ENCODE measurements around the gene PUM1. TPM values are rescaled to one million over a fixed set of nuclear protein-coding genes. Genes with fewer than 3 reads are reported as not detected.

Gene PUM1
- total and polyA plus RNA-seq, 2 donors (not counting 1 experiment from before 2014, with no cell fraction given): 59.3 to 70.5 TPM

GRCh38 chr1:31027693-31028526 is 37.6 kb downstream of the PUM1 start:
- Histone ChIP-seq H3K9me3 (ENCODE audit: control insufficient read depth, insufficient read depth, low read depth, low read length) (no peaks in the 10 kb centered on the region), H3K9ac (ENCODE audit: insufficient read depth, low read length) (no peak overlapping the region), H3K36me3 (ENCODE audit: control insufficient read depth, insufficient read depth, low read length) (no peaks in the 10 kb centered on the region), H4K20me1 (ENCODE audit: control insufficient read depth, extremely low read depth, insufficient read depth, low read length) (peaks cover 6% of the 10 kb centered on the region), H3K27ac (ENCODE audit: insufficient read depth, low read length) (no peak overlapping the region), H3K4me1 (ENCODE audit: control insufficient read depth, extremely low read depth, insufficient read depth, low read length) (peaks cover 6% of the 10 kb centered on the region), H3K27me3 (ENCODE audit: control insufficient read depth, insufficient read depth, low read length) (no peaks in the 10 kb centered on the region), H3K4me2 (ENCODE audit: extremely low read depth, insufficient read depth, low read length) (no peak overlapping the region), H3K79me2 (ENCODE audit: control insufficient read depth, insufficient read depth, low read length) (peaks cover 91% of the 10 kb centered on the region), H2AFZ (ENCODE audit: low read length) (no peak overlapping the region), H3K4me3 (replicated peaks in 1 of 4; ENCODE audit: control extremely low read depth in 1 of 4, insufficient read depth in 1 of 4, low read depth in 3 of 4, low read length in 4 of 4) (no peak overlapping the region)
- TF ChIP-seq EZH2 (IDR thresholded peaks at IDR 0.05; ENCODE audit: low read length, missing control alignments): no peak
- DNase-seq (ENCODE audit: low read depth in 2 of 2): no peak

- no peaks in the 10 kb centered on the region for H3K27me3 ChIP-seq (ENCODE audit: control insufficient read depth, insufficient read depth, low read length)
- no peaks in the 10 kb centered on the region for H3K4me1 ChIP-seq (ENCODE audit: control insufficient read depth, extremely low read depth, insufficient read depth, low read length)
- H3K4me3 ChIP-seq (replicated peaks in 1 of 4; ENCODE audit: control extremely low read depth in 1 of 4, insufficient read depth in 1 of 4, low read depth in 3 of 4, low read length in 4 of 4): no peak overlapping the region
- H3K9me3 ChIP-seq (ENCODE audit: control insufficient read depth, insufficient read depth, low read depth, low read length): no peaks in the 10 kb centered on the region
- TF ChIP-seq CTCF (conservative IDR thresholded peaks at IDR 0.05 in 1 of 2, IDR thresholded peaks at IDR 0.05 in 1 of 2; ENCODE audit: low read depth in 1 of 2, low read length in 2 of 2) (no peak), EZH2 (IDR thresholded peaks at IDR 0.05; ENCODE audit: low read length, missing control alignments) (no peak)
- H2AFZ ChIP-seq (ENCODE audit: low read length): no peak overlapping the region
- no peak overlapping the region for H3K27ac ChIP-seq (ENCODE audit: insufficient read depth, low read length)
- no peak overlapping the region for H3K4me2 ChIP-seq (ENCODE audit: extremely low read depth, insufficient read depth, low read length)
- no peak overlapping the region for H3K9ac ChIP-seq (ENCODE audit: insufficient read depth, low read length)
- peaks cover 6% of the 10 kb centered on the region for H4K20me1 ChIP-seq (ENCODE audit: control insufficient read depth, extremely low read depth, insufficient read depth, low read length)
- H3K79me2 ChIP-seq (ENCODE audit: control insufficient read depth, insufficient read depth, low read length): peaks cover 95% of the 10 kb centered on the region
- no peak for DNase-seq (ENCODE audit: low read depth in 2 of 2)
- peaks cover 3% of the 10 kb centered on the region for H3K36me3 ChIP-seq (ENCODE audit: control insufficient read depth, insufficient read depth, low read length)
Observed at GRCh38 chr1:31022259-31022658, 43.3 kb downstream of the PUM1 start.

- H3K9ac ChIP-seq (ENCODE audit: insufficient read depth, low read length): no peak overlapping the region
- peaks cover 6% of the 10 kb centered on the region for H4K20me1 ChIP-seq (ENCODE audit: control insufficient read depth, extremely low read depth, insufficient read depth, low read length)
- peaks cover 91% of the 10 kb centered on the region for H3K79me2 ChIP-seq (ENCODE audit: control insufficient read depth, insufficient read depth, low read length)
- peaks cover 3% of the 10 kb centered on the region for H3K36me3 ChIP-seq (ENCODE audit: control insufficient read depth, insufficient read depth, low read length)
- no peak overlapping the region for H3K4me2 ChIP-seq (ENCODE audit: extremely low read depth, insufficient read depth, low read length)
- no peak for DNase-seq (ENCODE audit: low read depth in 2 of 2)
- H2AFZ ChIP-seq (ENCODE audit: low read length): no peak overlapping the region
- H3K27ac ChIP-seq (ENCODE audit: insufficient read depth, low read length): no peak overlapping the region
- H3K9me3 ChIP-seq (ENCODE audit: control insufficient read depth, insufficient read depth, low read depth, low read length): no peaks in the 10 kb centered on the region
- TF ChIP-seq EZH2 (IDR thresholded peaks at IDR 0.05; ENCODE audit: low read length, missing control alignments) (no peak), CTCF (conservative IDR thresholded peaks at IDR 0.05 in 1 of 2, IDR thresholded peaks at IDR 0.05 in 1 of 2; ENCODE audit: low read depth in 1 of 2, low read length in 2 of 2) (no peak)
- H3K4me1 ChIP-seq (ENCODE audit: control insufficient read depth, extremely low read depth, insufficient read depth, low read length): no peaks in the 10 kb centered on the region
- H3K27me3 ChIP-seq (ENCODE audit: control insufficient read depth, insufficient read depth, low read length): no peaks in the 10 kb centered on the region
- H3K4me3 ChIP-seq (replicated peaks in 1 of 4; ENCODE audit: control extremely low read depth in 1 of 4, insufficient read depth in 1 of 4, low read depth in 3 of 4, low read length in 4 of 4): no peak overlapping the region
Observed at GRCh38 chr1:31020007-31020790, 45.3 kb downstream of the PUM1 start.
